Measurements from ENCODE around the gene INAVA.

Gene INAVA, protein sequence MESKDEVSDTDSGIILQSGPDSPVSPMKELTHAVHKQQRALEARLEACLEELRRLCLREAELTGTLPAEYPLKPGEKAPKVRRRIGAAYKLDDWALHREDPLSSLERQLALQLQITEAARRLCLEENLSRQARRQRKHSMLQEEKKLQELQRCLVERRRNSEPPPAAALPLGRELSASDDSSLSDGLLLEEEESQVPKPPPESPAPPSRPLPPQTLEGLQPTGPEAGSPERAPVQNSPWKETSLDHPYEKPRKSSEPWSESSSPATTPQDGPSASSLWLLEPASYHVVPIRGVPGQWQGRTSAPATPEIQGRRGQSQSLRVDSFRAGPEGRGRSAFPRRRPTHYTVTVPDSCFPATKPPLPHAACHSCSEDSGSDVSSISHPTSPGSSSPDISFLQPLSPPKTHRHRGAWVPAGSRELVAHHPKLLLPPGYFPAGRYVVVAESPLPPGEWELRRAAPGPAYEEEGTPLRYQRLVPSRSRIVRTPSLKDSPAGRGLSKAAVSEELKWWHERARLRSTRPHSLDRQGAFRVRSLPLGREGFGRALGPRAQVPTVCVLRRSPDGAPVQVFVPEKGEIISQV

DNA sequence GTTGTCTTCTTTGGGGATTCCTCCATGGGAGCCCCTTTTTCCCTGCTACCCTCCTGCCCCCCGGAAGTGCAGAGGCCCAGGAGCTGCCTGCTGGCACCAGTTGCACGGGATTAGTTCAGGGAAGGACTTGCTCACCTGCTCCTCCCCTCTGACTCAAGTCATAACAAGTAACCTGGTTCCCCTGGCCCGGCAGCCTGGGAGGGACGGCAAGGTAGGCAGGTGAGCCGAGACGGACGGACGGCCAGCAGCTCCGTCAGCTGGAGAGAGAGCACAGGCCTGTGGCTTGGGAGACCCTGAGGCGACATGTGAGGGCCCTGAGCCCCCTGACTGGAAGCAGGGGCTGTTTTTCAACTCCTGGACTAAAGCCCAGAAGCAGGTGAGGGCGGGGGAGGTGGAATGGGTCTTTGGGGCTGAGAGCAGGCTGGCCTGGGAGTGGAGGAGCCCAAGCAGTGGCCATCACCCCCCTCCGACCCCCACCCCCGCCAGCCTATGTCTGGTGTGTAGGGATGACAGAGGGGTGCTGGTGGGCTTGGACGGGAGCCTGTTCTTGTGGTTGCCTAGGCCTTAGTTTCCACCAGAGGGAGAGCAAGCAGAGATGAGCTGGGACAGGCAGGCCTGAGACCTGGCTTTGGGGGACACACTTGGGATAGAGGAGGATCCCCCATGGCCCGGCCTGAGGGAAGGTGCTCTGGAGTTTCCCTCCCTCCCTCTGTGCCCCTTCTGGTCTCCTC is at the start of gene INAVA:
INAVA (plus strand) TSS at position 189 of the 731 bp plus-strand sequence. CDS start 3,501 bp downstream, outside the sequence.
- no peak for DNase-seq (ENCODE audit: low read depth in 2 of 2, low spot score in 1 of 2)

DNA sequence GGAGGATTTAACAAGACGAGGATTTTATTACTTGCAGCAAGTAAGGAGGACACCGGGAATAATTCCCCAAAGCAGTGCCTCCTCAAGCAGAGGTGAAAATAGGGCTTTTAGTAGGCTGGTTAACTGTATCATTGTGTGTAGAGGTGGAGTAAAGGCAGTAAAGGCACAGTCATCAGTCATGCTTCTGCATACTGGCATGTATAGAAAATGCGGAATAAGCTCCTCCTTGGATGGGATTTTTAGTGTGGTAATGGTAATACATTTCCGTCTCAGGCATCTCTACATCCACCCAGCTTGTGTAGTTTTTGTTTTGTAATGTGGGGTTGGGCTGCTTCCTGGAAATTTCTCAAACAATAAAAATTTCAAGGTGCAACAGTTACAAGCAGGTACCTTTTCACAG is 49.3 kb upstream of the INAVA start:
- DNase-seq (ENCODE audit: low read depth in 2 of 2, low spot score in 1 of 2): no peak

DNA sequence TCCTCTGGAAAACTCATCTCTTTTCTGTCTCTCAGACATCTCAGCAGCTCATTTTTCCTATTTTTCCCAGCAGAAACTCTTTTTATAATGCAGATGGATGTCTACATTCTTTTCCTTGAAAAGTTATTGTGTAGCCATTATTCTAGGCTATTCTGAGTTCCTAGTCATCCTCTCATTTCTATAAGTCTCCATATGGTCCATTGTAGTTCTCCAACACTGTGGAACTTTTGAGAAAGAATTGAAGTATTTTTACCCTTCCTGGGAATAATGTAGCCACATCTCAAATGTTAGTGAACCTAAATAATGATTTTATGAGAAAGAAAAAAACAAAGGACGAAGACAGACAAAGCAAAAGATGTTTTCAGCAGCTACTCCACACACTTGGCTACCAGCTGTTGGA is 48.3 kb upstream of the INAVA start:
- DNase-seq (ENCODE audit: low read depth in 2 of 2, low spot score in 1 of 2): no peak

DNA sequence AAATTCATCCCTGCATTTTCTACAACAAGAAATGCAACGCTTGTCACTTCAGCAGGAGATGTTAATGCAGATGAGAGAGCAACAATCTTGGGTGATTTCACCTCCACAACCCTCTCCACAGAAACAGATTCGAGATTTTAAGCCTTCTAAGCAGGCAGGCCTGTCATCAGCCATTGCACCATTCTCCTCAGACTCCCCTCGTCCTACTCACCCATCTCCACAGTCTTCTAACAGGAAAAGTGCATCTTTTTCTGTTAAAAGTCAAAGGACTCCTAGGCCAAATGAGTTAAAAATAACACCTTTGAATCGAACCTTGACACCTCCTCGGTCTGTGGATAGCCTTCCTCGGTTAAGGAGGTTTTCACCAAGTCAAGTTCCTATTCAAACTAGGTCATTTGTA is 45.3 kb upstream of the INAVA start:
- no peak for DNase-seq (ENCODE audit: low read depth in 2 of 2, low spot score in 1 of 2)

DNA sequence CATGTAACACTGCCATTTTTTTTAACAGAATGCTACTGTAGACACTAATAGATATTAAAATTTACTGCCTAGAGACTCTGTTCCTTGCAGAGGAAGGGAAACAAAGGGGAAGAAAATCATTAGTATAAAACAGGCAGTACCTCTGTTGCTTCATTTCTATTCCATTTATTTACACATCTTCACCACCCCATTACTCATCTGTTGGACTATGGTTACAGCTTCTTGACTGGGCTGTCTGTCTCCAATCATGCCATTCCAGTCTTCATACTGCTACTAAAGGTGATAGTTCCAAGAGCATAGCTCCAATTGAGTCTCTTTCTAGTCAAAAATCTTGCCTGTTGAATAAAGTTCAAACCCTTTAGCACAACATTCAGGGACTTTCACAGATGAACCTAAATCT is 44.1 kb upstream of the INAVA start:
- DNase-seq (ENCODE audit: low read depth in 2 of 2, low spot score in 1 of 2): no peak

DNA sequence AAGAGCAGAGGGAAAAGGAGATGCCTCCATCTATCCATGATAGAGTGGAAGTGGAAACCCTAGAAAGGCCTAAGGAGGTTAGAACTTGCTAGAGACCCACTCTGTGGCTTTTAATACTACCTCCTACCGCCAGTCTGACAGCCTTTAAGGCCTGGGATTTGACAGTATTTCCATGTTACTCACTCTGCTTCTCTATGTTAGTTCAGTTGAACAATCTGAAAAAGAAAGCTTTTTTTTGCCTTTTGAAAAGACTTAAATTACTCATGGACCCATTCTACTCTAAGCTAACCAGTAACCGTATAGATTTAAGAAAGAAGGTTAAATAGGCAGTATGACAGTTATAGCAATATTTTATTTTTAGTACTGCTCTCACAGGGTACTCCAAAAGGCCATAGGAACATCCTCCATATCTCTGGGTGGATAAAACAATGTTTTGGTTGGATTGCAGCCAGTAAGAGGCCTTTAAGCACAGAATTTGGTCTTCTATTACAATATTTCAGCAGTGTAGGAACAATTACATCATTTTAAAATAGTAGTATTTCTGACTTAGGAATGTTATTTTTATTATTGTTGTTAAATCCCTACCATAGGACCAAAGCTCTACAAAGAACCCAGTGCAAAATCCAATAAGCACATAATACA is 37.9 kb upstream of the INAVA start:
- DNase-seq (ENCODE audit: low read depth in 2 of 2, low spot score in 1 of 2): no peak

DNA sequence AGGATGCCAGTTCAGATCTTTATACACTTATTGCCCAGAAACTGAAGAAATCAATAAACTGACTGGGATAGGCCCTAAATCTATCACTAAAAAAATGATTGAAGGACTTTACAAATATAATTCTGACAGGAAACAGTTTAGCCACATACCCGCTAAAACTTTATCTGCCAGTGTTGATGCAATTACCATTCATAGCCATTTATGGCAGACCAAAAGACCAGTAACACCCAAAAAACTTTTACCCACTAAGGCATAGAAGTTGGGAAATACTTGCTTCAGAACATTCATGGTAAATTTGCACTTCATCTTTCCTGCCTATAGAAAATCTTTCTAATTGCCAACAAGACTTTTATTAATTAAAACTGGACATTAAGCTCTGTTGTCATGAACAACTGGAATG is 36.9 kb upstream of the INAVA start:
- no peak for DNase-seq (ENCODE audit: low read depth in 2 of 2, low spot score in 1 of 2)

DNA sequence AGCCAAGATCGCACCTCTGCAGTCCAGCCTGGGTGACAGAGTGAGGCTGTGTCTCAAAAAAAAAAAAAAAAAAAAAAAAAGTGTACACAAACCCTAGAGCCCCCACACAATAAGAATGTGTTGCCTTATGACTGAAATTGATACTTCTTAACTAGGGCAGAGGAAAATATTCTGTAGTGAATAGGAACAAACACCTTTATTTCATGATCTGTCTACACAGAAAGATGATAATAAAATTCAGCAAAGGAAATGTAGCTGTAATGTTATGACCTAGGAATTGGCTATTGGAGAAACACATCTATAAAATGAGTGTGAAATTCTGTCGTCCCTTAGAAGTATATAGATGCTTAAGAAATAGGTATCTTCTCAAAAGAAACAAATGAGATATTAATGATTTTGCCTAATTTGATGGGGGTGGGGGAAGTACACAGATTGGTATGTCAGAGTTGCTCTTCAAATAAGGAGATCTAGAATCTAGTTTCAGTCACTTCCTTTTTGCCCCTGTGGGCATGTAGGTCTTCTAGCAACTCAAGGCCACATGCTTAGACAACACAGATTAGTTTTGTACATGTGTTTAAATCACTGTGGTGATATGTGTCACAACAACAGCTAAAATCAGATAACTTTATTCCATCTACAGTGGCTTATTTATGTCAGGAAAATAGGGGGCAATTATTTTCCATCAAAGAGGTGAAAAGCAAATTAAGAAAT is 32.6 kb upstream of the INAVA start:
- DNase-seq (ENCODE audit: low read depth in 2 of 2, low spot score in 1 of 2): no peak

DNA sequence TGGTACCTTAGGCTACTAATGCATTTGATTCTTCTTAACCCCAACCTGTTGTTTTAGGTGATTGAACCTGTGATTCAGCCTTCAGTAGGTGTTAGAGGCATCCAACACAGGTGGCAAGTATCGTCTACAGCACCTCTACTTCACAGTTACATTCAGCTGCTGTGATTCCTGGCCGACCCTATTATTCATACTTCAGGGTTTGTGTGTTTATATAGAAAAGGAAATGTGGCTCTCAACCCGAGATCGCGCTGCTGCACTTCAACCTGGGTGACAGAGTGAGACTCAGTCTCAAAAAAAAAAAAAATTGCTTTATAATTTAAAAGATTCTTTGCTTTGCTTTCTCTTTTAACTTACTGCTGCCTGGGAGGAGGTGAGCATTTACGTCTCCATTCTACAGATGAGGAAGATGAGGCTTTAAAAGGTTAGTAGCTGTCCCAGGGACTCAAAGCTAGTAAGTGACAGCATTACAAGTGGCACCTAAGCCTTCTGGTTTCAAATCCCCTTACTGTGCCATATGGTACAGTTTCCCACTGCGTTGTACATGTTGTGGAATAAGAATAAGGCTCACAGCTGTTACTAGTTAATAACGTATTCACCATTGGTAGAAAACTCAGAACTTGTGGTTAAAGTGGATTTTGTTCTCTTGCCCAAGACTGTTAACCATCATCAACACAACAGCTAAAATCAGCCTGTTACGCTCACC is 31.8 kb upstream of the INAVA start:
- no peak for DNase-seq (ENCODE audit: low read depth in 2 of 2, low spot score in 1 of 2)

DNA sequence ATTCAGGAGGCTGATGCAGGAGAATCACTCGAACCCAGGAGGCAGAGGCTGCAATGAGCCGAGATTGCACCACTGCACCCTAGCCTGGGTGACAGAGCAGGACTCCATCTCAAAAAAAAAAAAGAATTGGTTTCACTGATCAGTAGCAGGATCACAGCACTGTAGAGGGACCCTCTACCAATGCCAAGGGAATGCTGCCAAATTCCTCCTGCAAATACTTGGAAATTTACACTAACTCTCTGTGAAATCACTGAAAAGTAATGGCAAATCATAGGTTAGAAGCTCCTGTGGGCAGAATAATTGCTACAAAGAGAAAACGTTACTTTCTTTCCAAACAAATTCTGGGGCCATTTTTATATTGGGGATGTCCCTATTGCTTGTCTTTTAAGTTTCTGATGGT is 28.6 kb upstream of the INAVA start:
- no peak for DNase-seq (ENCODE audit: low read depth in 2 of 2, low spot score in 1 of 2)

DNA sequence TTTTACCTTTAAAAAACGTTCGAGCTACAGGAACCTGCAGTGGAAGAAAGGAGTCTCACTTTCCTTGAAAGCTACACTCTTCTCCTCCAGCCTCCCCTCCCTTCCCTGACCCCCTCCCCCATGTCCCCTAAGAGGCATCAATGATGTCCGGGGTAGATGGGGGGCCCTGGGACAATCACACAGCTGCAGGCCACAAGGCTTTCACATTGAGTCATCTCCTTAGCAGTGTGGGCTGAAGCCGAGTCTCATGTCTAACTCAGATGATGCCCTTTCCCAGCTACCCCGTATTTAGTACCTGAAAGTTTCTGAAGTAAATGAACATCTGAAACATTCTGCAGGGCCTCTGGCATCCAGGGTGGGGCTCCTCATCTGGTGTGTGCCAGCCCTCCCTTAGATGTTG is 28.2 kb upstream of the INAVA start:
- DNase-seq (ENCODE audit: low read depth in 2 of 2, low spot score in 1 of 2): no peak

DNA sequence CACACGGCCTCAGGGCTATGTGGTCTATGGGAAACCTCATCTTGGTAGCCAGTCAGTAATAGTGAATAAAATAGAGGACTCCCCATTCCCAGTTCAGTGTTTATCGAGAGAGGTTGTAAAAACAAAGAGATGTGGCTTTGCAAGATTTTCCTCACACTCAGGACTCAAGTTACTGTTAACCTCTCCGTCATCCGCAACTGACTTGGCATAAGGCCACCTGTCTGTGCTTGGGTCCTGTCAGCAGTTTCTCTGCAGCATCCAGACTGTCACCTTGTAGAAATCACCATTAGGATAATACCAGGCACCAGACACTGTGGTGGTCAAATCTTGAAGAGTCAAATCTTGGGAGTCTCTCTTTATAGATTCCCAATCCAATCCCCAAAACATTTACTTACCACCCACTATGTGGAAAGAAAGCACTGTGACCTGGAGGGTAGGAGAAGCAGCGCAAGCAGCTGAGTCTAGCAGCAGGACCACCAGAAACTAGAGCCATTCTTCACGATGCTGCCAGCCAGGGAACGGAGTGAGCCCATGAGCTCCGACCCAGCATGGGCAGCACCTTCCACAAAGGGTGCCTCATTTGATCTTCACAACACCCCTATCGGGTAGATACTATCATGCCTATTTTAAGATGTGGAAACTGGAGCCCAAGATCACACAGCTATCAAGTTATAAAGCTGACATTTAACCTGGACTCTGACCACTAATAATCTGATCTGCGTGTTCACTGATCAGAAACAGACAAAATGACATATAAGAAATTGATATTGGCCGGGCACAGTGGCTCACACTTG is 27.5 kb upstream of the INAVA start:
- DNase-seq (ENCODE audit: low read depth in 2 of 2, low spot score in 1 of 2): no peak

DNA sequence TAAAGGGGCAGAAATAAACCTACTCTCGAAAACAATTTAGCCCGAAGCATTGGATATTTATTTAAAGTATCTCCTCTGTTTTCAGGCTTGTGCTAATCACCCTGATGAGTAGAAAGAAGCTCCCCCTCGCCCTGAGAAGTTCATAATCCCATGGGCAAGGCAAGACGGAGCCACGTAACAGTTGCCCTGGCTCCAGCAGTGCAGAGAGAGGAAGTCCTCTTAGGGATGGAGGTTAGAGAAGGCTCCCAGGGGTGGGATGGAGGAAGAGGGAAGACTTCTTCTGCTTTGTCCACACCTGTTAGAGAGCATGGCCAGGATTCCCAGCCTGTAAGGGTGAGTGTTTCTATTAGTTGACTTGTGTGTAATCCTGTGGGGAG is 25.3 kb upstream of the INAVA start:
- no peak for DNase-seq (ENCODE audit: low read depth in 2 of 2, low spot score in 1 of 2)

DNA sequence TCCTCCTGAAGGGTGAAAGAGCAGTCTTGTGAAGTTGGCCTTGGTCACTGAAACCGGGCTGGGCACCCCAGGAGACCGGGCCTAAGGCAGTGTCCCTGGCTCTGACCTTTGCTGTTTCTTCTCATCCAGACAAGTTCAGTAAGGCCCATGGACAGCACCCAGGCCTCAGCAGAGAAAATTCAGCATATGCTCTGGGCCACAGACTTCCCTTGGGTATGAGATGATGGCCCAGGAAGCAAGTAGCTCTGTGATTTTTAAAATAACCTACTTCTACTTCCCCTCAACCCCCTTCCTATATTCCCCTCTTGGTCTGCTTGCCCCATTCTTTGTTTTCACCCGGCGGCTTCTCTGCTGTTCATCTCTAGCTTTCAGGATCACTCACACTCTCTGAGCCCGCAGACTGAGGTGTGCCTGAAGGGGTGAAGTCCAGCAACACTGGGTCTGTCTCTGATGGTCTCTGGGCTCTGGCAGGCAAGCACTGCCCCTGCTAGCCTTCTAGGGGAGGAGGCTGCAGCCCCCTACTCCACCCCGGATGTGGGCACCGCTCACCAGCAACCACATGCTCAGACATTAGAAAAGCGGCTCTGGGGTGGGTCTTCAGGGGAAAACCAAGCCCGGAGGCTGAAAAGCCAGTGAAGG is 24.8 kb upstream of the INAVA start:
- no peak for DNase-seq (ENCODE audit: low read depth in 2 of 2, low spot score in 1 of 2)

DNA sequence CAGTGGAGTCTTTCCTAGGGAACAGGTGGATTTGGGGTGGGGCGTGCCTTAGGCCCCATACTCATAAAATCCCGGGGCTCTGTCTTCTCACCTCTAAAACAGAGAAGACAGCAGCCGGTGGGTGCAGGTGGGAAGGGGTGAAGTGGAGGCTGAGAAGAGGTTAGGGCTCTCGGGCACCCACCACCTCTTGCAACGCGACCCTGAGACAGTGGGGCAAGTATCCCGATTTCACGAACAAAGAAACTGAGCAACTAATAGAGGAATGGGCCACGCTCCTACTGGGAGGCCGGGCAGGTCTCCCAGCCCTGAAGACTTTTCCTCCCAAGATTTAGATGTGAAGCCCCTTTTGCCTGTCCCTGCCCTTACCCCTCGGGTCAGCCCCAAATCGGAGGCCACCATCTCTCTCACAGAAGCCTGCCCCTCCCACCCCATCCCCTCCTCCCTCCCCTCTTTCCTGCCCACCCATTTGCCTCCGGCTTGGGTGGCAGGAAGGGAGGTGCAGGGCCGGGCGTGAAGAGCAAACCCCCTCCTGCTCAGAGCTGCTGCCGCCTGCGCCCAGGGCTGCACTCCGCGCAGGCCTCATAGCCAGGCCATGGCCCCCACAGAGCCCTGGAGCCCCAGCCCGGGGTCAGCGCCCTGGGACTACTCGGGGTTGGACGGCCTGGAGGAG is 22.1 kb upstream of the INAVA start, which contains the start of gene GPR25:
GPR25 (plus strand) TSS at position 536 of the 670 bp plus-strand sequence; CDS start at position 593, 57 bp downstream.
- no peak for DNase-seq (ENCODE audit: low read depth in 2 of 2, low spot score in 1 of 2)

DNA sequence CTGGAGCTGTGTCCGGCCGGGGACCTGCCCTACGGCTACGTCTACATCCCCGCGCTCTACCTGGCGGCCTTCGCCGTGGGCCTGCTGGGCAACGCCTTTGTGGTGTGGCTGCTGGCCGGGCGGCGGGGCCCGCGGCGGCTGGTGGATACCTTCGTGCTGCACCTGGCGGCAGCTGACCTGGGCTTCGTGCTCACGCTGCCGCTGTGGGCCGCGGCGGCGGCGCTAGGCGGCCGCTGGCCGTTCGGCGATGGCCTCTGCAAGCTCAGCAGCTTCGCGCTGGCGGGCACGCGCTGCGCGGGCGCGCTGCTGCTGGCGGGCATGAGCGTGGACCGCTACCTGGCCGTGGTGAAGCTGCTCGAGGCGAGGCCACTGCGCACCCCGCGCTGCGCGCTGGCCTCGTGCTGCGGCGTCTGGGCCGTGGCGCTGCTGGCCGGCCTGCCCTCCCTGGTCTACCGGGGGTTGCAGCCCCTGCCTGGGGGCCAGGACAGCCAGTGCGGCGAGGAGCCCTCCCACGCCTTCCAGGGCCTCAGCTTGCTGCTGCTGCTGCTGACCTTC is 21.5 kb upstream of the INAVA start:
- no peak for DNase-seq (ENCODE audit: low read depth in 2 of 2, low spot score in 1 of 2)

DNA sequence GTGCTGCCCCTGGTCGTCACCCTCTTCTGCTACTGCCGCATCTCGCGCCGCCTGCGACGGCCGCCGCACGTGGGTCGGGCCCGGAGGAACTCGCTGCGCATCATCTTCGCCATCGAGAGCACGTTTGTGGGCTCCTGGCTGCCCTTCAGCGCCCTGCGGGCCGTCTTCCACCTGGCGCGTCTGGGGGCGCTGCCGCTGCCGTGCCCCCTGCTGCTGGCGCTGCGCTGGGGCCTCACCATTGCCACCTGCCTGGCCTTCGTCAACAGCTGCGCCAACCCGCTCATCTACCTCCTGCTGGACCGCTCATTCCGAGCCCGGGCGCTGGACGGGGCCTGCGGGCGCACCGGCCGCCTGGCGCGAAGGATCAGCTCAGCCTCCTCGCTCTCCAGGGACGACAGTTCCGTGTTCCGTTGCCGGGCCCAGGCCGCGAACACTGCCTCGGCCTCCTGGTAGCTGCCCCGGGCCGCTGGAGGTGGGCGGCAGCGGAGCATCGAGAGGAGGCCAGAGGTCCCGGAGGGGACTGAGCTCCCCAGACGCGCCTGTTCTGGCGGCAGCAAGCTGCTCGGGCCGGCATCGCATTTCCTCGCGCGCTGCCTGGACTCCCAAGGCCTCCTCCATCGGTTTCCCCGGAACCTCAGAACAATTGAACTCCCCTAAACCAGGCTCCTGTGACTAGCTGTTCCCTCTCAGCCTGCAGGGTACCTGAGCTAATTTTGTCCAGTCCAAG is 20.9 kb upstream of the INAVA start:
- no peak for DNase-seq (ENCODE audit: low read depth in 2 of 2, low spot score in 1 of 2)

DNA sequence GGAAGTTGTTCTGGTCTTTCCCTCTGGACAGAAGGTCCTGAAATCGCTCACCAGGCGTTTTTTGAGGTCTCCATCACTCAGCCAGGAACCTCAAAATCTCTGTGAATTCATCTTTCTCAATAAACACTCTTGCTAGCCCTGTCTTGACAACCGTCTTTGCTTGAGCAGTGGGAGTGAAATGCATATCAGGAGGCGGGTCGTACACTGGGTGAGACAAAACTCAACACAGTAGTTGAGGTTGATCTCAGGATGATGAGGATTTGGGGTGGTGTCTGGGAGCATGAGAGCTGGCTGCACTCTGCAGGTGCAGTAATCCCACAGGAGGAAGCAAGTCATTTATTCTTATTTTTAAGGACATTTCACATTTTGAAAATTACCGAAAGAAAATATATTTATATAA is 20.0 kb upstream of the INAVA start:
- DNase-seq (ENCODE audit: low read depth in 2 of 2, low spot score in 1 of 2): no peak
